Skin epidermis (tissue), 12 donors: ENCODE data around the gene ZFX.
A peak's percentile ranks its signal among the peaks of the same experiment; 100 is the strongest.
"Not testable (repeated sequence)": the region's sequence is repeated elsewhere in the genome, so short reads cannot be mapped to it uniquely, and the experiment has no call there.

Experiments
- H3K27ac ChIP-seq, 21 experiments: fragments of 200-600 bp; sonication (generic) in 11 of 21; one replicate each; pipeline ENCODE4 v1.5.0; 2020; ENCODE audit warnings: mild to moderate bottlenecking in 3 of 21, inconsistent platforms in 2 of 21, moderate library complexity in 2 of 21
- H3K4me3 ChIP-seq, 7 experiments: fragments of 200-600 bp; sonication (generic) in 2 of 7; one replicate each; pipeline ENCODE4 v1.5.0; 2020; ENCODE audit warnings: inconsistent platforms in 2 of 7, mild to moderate bottlenecking in 2 of 7, moderate library complexity in 1 of 7

Gene ZFX

GRCh38 chrX:24150051-24150790, 692 bp downstream of the ZFX start:
- Histone ChIP-seq H3K27ac (peak overlapping the region; percentile 86 to 100 (median 97)), H3K4me3 (peak overlapping the region; percentile 50 to 69 (median 59))

GRCh38 chrX:24150898-24151297, 1.4 kb downstream of the ZFX start:
- Histone ChIP-seq H3K4me3 (peak overlapping the region; percentile 50 to 69 (median 59)), H3K27ac (peak overlapping the region; percentile 86 to 100 (median 97))

GRCh38 chrX:24151513-24151912, 2.0 kb downstream of the ZFX start:
- H3K4me3 ChIP-seq, result peak overlapping the region in 6 of 7 experiments; percentile 50 to 69 (median 60)
- H3K27ac ChIP-seq, result peak overlapping the region in 14 of 21 experiments; percentile 11 to 100 (median 96)

- Histone ChIP-seq H3K27ac (peak overlapping the region in 2 of 21 experiments; percentile 8 to 14), H3K4me3 (no peak overlapping the region)
Measured at GRCh38 chrX:24153178-24153795, 3.8 kb downstream of the ZFX start.

GRCh38 chrX:24153796-24154189, 4.3 kb downstream of the ZFX start:
- Histone ChIP-seq H3K27ac (peak overlapping the region in 1 of 21 experiments; percentile 8), H3K4me3 (no peak overlapping the region)

- no peak overlapping the region for H3K4me3 ChIP-seq
- H3K27ac ChIP-seq, result peak overlapping the region in 1 of 21 experiments; percentile 21
Measured at GRCh38 chrX:24154490-24155034, 5.0 kb downstream of the ZFX start.

GRCh38 chrX:24155747-24156146, 6.2 kb downstream of the ZFX start:
- H3K27ac ChIP-seq, H3K4me3 ChIP-seq: not testable (repeated sequence)

- no peak overlapping the region for H3K4me3 ChIP-seq
- no peak overlapping the region for H3K27ac ChIP-seq
Measured at GRCh38 chrX:24156177-24156576, 6.6 kb downstream of the ZFX start.

GRCh38 chrX:24158881-24159280, 9.4 kb downstream of the ZFX start:
- Histone ChIP-seq H3K4me3 (no peak overlapping the region), H3K27ac (no peak overlapping the region)

- no peak overlapping the region for H3K27ac ChIP-seq
- H3K4me3 ChIP-seq, result no peak overlapping the region
Measured at GRCh38 chrX:24166078-24166477, 16.5 kb downstream of the ZFX start.

GRCh38 chrX:24167719-24168472, 18.4 kb downstream of the ZFX start:
- no peak overlapping the region for H3K4me3 ChIP-seq

GRCh38 chrX:24168807-24169206, 19.3 kb downstream of the ZFX start:
- H3K27ac ChIP-seq, result no peak overlapping the region
- H3K4me3 ChIP-seq, result no peak overlapping the region

More at GRCh38 chrX:24167719-24168472, 18.4 kb downstream of the ZFX start:
- H3K27ac ChIP-seq, result no peak overlapping the region

- no peak overlapping the region for H3K27ac ChIP-seq
- H3K4me3 ChIP-seq, result no peak overlapping the region
Measured at GRCh38 chrX:24169211-24169610, 19.7 kb downstream of the ZFX start.

- H3K27ac ChIP-seq, result no peak overlapping the region
- H3K4me3 ChIP-seq, result no peak overlapping the region
Measured at GRCh38 chrX:24173115-24173847, 23.8 kb downstream of the ZFX start.

GRCh38 chrX:24175276-24175675, 25.7 kb downstream of the ZFX start:
- H3K27ac ChIP-seq, result no peak overlapping the region

GRCh38 chrX:24178441-24178840, 28.9 kb downstream of the ZFX start:
- Histone ChIP-seq H3K4me3 (no peak overlapping the region), H3K27ac (no peak overlapping the region)

More at GRCh38 chrX:24175276-24175675, 25.7 kb downstream of the ZFX start:
- no peak overlapping the region for H3K4me3 ChIP-seq

GRCh38 chrX:24184018-24184417, 34.5 kb downstream of the ZFX start:
- Histone ChIP-seq H3K27ac (no peak overlapping the region), H3K4me3 (no peak overlapping the region)

GRCh38 chrX:24186483-24186882, 37.0 kb downstream of the ZFX start:
- H3K27ac ChIP-seq, result no peak overlapping the region
- H3K4me3 ChIP-seq, result no peak overlapping the region

- no peak overlapping the region for H3K4me3 ChIP-seq
- no peak overlapping the region for H3K27ac ChIP-seq
Measured at GRCh38 chrX:24186986-24187385, 37.5 kb downstream of the ZFX start.

GRCh38 chrX:24189490-24189889, 40.0 kb downstream of the ZFX start:
- no peak overlapping the region for H3K4me3 ChIP-seq
- no peak overlapping the region for H3K27ac ChIP-seq
